ENCODE results near the gene SRSF8. TPM values are rescaled to one million over a fixed set of nuclear protein-coding genes. Genes with fewer than 3 reads are reported as not detected.

SRSF8 gene
- polyA plus RNA-seq, 1 of the 3 experiments (the other 2 are of a cell fraction) = 25.4 TPM

DNA sequence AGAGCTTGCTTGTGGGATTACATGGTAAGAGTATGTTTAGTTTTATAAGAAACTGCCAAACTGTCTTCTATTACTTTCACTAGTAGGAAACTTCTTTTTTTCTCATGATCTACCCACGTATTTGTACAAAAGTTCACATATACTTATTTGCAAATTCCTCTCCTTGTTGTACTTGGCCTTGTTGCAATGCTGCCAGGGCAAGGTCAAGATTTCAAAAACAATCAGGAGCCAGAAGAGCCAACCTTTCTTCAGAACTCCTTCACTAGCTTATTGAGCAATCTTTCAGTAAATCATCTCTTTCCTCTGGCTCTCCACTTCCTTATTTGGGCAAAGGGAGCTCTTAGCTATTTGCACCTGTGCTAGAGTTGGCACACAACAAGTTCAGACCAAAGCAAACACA is 9.7 kb downstream of the SRSF8 start (continued):
- TF ChIP-seq, protein P1, sequence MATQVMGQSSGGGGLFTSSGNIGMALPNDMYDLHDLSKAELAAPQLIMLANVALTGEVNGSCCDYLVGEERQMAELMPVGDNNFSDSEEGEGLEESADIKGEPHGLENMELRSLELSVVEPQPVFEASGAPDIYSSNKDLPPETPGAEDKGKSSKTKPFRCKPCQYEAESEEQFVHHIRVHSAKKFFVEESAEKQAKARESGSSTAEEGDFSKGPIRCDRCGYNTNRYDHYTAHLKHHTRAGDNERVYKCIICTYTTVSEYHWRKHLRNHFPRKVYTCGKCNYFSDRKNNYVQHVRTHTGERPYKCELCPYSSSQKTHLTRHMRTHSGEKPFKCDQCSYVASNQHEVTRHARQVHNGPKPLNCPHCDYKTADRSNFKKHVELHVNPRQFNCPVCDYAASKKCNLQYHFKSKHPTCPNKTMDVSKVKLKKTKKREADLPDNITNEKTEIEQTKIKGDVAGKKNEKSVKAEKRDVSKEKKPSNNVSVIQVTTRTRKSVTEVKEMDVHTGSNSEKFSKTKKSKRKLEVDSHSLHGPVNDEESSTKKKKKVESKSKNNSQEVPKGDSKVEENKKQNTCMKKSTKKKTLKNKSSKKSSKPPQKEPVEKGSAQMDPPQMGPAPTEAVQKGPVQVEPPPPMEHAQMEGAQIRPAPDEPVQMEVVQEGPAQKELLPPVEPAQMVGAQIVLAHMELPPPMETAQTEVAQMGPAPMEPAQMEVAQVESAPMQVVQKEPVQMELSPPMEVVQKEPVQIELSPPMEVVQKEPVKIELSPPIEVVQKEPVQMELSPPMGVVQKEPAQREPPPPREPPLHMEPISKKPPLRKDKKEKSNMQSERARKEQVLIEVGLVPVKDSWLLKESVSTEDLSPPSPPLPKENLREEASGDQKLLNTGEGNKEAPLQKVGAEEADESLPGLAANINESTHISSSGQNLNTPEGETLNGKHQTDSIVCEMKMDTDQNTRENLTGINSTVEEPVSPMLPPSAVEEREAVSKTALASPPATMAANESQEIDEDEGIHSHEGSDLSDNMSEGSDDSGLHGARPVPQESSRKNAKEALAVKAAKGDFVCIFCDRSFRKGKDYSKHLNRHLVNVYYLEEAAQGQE (IDR thresholded peaks at IDR 0.05; ENCODE audit: low read depth, low read length) = no peak
- TF ChIP-seq RXRA (IDR thresholded peaks at IDR 0.05; ENCODE audit: borderline replicate concordance, low read depth) = no peak

- Histone ChIP-seq H3K36me3 (replicated peaks in 1 of 2; ENCODE audit: control insufficient read depth in 1 of 2, insufficient read depth in 2 of 2, low read length in 1 of 2) (no peaks in the 10 kb centered on the region), H3K79me2 (ENCODE audit: insufficient read depth) (no peaks in the 10 kb centered on the region), H3K9me3 (no peaks in the 10 kb centered on the region), H4K20me1 (ENCODE audit: insufficient read depth) (no peaks in the 10 kb centered on the region), H3K27me3 (ENCODE audit: insufficient read depth) (no peaks in the 10 kb centered on the region), H3K4me1 (ENCODE audit: control insufficient read depth in 1 of 2, insufficient read depth in 2 of 2, low read depth in 1 of 2, low read length in 1 of 2) (peaks cover 3 to 7% of the 10 kb centered on the region in 2 experiments; a peak in 2 of 4 replicates), H3K4me2 (no peak overlapping the region), H3K9me2 (no peaks in the 10 kb centered on the region), H3K9ac (no peak overlapping the region), H3F3A (replicated peaks; ENCODE audit: insufficient read depth) (no peaks in the 10 kb centered on the region), H2AFZ (ENCODE audit: low read depth) (no peak overlapping the region), H3K4me3 (ENCODE audit: low read depth in 2 of 2, low read length in 1 of 2) (no peak overlapping the region), H3K27ac (ENCODE audit: low read depth in 2 of 2, low read length in 1 of 2) (no peak overlapping the region)
- ChIA-PET POLR2A (no interaction called here), CTCF (interaction anchor here (1.2 kb wide), 1 partner anchor 10 kb away, joined by 4 read pairs; the partner anchor contains the start of gene SRSF8)
- no peak for DNase-seq
- TF ChIP-seq FOXM1 (IDR thresholded peaks at IDR 0.05; ENCODE audit: low read depth) = no peak
Observed at GRCh38 chr11:95076981-95077380, 10.3 kb downstream of the SRSF8 start.

DNA sequence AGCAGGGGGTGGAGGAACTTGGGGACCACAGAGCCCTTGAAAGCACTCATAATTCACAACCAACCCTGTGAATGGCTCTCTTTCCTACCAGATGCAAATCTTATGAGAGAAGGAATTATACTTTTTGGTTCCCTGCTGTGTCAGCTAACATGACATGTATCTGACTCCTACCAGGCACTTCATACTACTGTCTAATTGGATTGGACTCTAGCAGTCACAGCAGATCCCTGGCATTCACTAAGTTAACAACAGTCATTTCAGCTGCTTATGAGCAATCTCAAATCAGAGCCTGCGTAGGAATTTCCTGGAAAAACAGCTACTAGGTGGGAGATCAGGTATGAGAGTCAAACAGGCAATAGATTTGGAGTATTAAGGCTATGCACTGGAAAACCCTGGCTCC is 11.8 kb downstream of the SRSF8 start:
- POLR2A ChIA-PET = no interaction called here
- no peak for DNase-seq
- H4K20me1 ChIP-seq (ENCODE audit: insufficient read depth) = no peaks in the 10 kb centered on the region
- CTCF ChIA-PET = interaction anchor here (1.2 to 3.5 kb wide), 3 partner anchors 9 to 627 kb away, joined by 4 to 21 read pairs (median 4); partner anchors contain the start of gene SRSF8
- peaks cover 3 to 7% of the 10 kb centered on the region in 2 experiments; a peak in 2 of 4 replicates for H3K4me1 ChIP-seq (ENCODE audit: control insufficient read depth in 1 of 2, insufficient read depth in 2 of 2, low read depth in 1 of 2, low read length in 1 of 2)
- no peak overlapping the region for H3K9ac ChIP-seq
- 64% methylated on average over 1 of the region's 1 CpG for WGBS (ENCODE audit: low lambda C conversion rate)
- no peaks in the 10 kb centered on the region for H3K79me2 ChIP-seq (ENCODE audit: insufficient read depth)
- H2AFZ ChIP-seq (ENCODE audit: low read depth) = no peak overlapping the region
- TF ChIP-seq MXI1 (IDR thresholded peaks at IDR 0.05; ENCODE audit: low read depth, low read length) (no peak), RXRA (IDR thresholded peaks at IDR 0.05; ENCODE audit: borderline replicate concordance, low read depth) (no peak), JUND (IDR thresholded peaks at IDR 0.05) (no peak), TEAD4 (IDR thresholded peaks at IDR 0.05; ENCODE audit: borderline replicate concordance, insufficient read depth) (no peak), SMC3 (IDR thresholded peaks at IDR 0.05; ENCODE audit: low read depth, low read length) (no peak), RFX5 (IDR thresholded peaks at IDR 0.05; ENCODE audit: low read length) (no peak), SIN3A (IDR thresholded peaks at IDR 0.05; ENCODE audit: borderline replicate concordance, low read depth, low read length) (no peak), USF1 (IDR thresholded peaks at IDR 0.05; ENCODE audit: borderline replicate concordance, low read depth) (no peak), YY1 (IDR thresholded peaks at IDR 0.05; ENCODE audit: low read depth) (no peak)
- TF ChIP-seq, protein P2, sequence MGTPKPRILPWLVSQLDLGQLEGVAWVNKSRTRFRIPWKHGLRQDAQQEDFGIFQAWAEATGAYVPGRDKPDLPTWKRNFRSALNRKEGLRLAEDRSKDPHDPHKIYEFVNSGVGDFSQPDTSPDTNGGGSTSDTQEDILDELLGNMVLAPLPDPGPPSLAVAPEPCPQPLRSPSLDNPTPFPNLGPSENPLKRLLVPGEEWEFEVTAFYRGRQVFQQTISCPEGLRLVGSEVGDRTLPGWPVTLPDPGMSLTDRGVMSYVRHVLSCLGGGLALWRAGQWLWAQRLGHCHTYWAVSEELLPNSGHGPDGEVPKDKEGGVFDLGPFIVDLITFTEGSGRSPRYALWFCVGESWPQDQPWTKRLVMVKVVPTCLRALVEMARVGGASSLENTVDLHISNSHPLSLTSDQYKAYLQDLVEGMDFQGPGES (IDR thresholded peaks at IDR 0.05; ENCODE audit: low read depth, low read length) = no peak
- TF ChIP-seq, protein P3, sequence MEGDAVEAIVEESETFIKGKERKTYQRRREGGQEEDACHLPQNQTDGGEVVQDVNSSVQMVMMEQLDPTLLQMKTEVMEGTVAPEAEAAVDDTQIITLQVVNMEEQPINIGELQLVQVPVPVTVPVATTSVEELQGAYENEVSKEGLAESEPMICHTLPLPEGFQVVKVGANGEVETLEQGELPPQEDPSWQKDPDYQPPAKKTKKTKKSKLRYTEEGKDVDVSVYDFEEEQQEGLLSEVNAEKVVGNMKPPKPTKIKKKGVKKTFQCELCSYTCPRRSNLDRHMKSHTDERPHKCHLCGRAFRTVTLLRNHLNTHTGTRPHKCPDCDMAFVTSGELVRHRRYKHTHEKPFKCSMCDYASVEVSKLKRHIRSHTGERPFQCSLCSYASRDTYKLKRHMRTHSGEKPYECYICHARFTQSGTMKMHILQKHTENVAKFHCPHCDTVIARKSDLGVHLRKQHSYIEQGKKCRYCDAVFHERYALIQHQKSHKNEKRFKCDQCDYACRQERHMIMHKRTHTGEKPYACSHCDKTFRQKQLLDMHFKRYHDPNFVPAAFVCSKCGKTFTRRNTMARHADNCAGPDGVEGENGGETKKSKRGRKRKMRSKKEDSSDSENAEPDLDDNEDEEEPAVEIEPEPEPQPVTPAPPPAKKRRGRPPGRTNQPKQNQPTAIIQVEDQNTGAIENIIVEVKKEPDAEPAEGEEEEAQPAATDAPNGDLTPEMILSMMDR (IDR thresholded peaks at IDR 0.05) = no peak
- H3K27ac ChIP-seq (ENCODE audit: low read depth in 2 of 2, low read length in 1 of 2) = no peak overlapping the region
- no peaks in the 10 kb centered on the region for H3F3A ChIP-seq (replicated peaks; ENCODE audit: insufficient read depth)
- H3K9me2 ChIP-seq = no peaks in the 10 kb centered on the region
- no peak overlapping the region for H3K4me2 ChIP-seq
- no peaks in the 10 kb centered on the region for H3K27me3 ChIP-seq (ENCODE audit: insufficient read depth)
- H3K36me3 ChIP-seq (replicated peaks in 1 of 2; ENCODE audit: control insufficient read depth in 1 of 2, insufficient read depth in 2 of 2, low read length in 1 of 2) = no peaks in the 10 kb centered on the region
- H3K4me3 ChIP-seq (ENCODE audit: low read depth in 2 of 2, low read length in 1 of 2) = no peak overlapping the region
- H3K9me3 ChIP-seq = no peaks in the 10 kb centered on the region

All from SK-N-SH (cell line).